Measurements from ENCODE around the gene FKBP2. TPM values are rescaled to one million over a fixed set of nuclear protein-coding genes. Genes with fewer than 3 reads are reported as not detected.
A peak's percentile ranks its signal among the peaks of the same experiment; 100 is the strongest.
"Not testable (repeated sequence)": the region's sequence is repeated elsewhere in the genome, so short reads cannot be mapped to it uniquely, and the experiment has no call there.

Gene FKBP2
- total RNA-seq, 5 donors from 2014 or later (not counting 1 experiment from before 2014, with no cell fraction given): 17.9 to 53.0 (median 42.9) TPM

DNA sequence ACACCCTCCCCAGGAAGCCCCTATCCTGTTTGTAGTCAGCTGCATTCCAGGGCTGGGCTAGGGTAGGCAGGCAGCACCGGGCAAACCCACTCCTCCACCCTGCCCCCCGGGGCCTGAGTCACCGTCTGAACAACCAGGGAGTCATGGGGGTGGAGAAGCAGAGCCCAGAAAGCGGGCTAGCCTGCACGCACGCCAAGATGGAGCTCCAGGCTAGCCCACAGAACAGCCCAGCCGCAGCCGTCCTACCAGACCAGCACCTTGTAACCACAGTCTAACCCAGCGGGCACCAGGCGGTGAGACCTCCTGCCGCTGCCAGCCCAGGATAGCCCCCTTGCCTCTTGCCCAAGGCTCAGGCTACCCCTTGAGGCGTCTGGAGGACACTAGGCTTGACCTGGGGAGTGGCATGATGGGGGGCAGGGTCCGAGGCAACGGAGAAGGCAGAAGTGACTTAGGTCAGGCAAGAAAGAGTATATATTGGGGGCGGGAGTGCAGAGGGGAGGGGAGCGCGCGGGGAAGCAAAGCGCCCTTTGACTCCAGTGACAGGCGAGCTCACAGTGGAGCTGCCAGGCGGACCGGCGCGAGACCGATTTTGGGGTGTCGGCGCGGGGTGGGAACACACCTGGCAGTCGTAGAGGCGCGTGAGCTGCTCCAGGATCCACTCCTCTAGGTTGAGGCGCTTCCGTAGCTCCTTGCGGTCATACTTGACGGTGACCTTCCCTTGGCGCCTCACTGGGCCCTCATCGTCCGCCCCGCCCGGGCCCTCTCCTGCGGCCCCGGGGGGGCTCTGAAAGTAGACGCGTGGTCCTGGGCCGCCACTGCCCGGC is 5.1 kb downstream of the FKBP2 start:
- H3K36me3 Mint-ChIP-seq: no peaks in the 10 kb centered on the region
- peaks cover 14 to 60% of the 10 kb centered on the region in 2 experiments for H3K4me1 ChIP-seq (ENCODE audit: control insufficient read depth in 1 of 2, extremely low read depth in 1 of 2, insufficient read depth in 2 of 2, low read length in 2 of 2)
- H3K9me3 Mint-ChIP-seq: no peaks in the 10 kb centered on the region
- peaks cover 36 to 45% (median 38%) of the 10 kb centered on the region in 3 donors for H3K4me1 Mint-ChIP-seq
- no peaks in the 10 kb centered on the region for H3K27me3 Mint-ChIP-seq
- POLR2A ChIA-PET: no interaction called here
- H3K4me3 ChIP-seq (ENCODE audit: control insufficient read depth in 1 of 2, extremely low read depth in 1 of 2, low read length in 1 of 2): peak overlapping the region; percentile 64 to 76
- peak overlapping the region; percentile 80 to 90 (median 89) for H3K4me3 Mint-ChIP-seq
- DNase-seq (peak in 18 of 35 experiments; percentile 25 to 77 (median 38)), ATAC-seq (replicated peaks in 1 of 4) (no peak)
- CTCF ChIA-PET: interaction anchor here (0.6 to 1.1 kb wide), 5 partner anchors 41 to 72 kb away, joined by 3 to 5 read pairs (median 3); partner anchors contain the start of genes PRDX5 (in 1 of the 2) and STIP1 (in 1 of the 2)
- no peaks in the 10 kb centered on the region for H3K9me3 ChIP-seq
- H3K27ac ChIP-seq (ENCODE audit: low read length): peak overlapping the region; percentile 43
- under 1% methylated on average over 41 of the region's 46 CpGs for WGBS (ENCODE audit: insufficient coverage)
- H3K27me3 ChIP-seq (replicated peaks in 1 of 2; ENCODE audit: control insufficient read depth in 2 of 2, extremely low read depth in 1 of 2, insufficient read depth in 2 of 2, low read length in 1 of 2): peaks cover 0 to 7% of the 10 kb centered on the region in 2 experiments
- H3K27ac Mint-ChIP-seq: peak overlapping the region; percentile 87 to 88
- H3K36me3 ChIP-seq (ENCODE audit: control insufficient read depth in 2 of 2, extremely low read depth in 1 of 2, insufficient read depth in 1 of 2, low read length in 1 of 2): peaks cover 6 to 10% of the 10 kb centered on the region in 2 donors

DNA sequence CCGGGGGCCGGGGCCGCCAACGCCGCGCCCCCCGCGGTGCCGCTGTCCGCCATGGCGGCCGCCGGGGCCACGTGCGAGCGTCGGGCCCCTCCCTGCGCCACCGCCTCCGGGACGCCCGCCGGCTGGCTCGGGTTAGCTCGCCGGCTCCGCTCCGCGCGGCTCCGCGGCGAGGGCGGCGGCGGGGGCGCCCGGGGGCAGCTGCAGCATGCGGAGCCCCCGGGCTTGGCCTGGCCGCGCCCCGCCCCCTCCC is 5.7 kb downstream of the FKBP2 start:
- H3K27ac ChIP-seq (ENCODE audit: low read length); H3K4me3 ChIP-seq (ENCODE audit: control insufficient read depth in 1 of 2, extremely low read depth in 1 of 2, low read length in 1 of 2); H3K36me3 Mint-ChIP-seq; H3K27me3 ChIP-seq (replicated peaks in 1 of 2; ENCODE audit: control insufficient read depth in 2 of 2, extremely low read depth in 1 of 2, insufficient read depth in 2 of 2, low read length in 1 of 2); H3K9me3 Mint-ChIP-seq; H3K27me3 Mint-ChIP-seq; DNase-seq; CTCF ChIA-PET; POLR2A ChIA-PET; H3K9me3 ChIP-seq: not testable (repeated sequence)
- Mint-ChIP-seq H3K4me3 (peak overlapping the region; percentile 76 to 89 (median 83)), H3K27ac (peak overlapping the region in 1 of 2 donors; percentile 66), H3K4me1 (peaks cover 35 to 46% (median 36%) of the 10 kb centered on the region in 3 donors)
- Histone ChIP-seq H3K36me3 (ENCODE audit: control insufficient read depth in 2 of 2, extremely low read depth in 1 of 2, insufficient read depth in 1 of 2, low read length in 1 of 2) (peaks cover 6 to 10% of the 10 kb centered on the region in 2 donors), H3K4me1 (ENCODE audit: control insufficient read depth in 1 of 2, extremely low read depth in 1 of 2, insufficient read depth in 2 of 2, low read length in 2 of 2) (peaks cover 14 to 63% of the 10 kb centered on the region in 2 experiments)
- WGBS (ENCODE audit: insufficient coverage): under 1% methylated on average over 34 of the region's 43 CpGs
- peak; percentile 13 to 34 (median 17) for ATAC-seq (replicated peaks in 1 of 4)

DNA sequence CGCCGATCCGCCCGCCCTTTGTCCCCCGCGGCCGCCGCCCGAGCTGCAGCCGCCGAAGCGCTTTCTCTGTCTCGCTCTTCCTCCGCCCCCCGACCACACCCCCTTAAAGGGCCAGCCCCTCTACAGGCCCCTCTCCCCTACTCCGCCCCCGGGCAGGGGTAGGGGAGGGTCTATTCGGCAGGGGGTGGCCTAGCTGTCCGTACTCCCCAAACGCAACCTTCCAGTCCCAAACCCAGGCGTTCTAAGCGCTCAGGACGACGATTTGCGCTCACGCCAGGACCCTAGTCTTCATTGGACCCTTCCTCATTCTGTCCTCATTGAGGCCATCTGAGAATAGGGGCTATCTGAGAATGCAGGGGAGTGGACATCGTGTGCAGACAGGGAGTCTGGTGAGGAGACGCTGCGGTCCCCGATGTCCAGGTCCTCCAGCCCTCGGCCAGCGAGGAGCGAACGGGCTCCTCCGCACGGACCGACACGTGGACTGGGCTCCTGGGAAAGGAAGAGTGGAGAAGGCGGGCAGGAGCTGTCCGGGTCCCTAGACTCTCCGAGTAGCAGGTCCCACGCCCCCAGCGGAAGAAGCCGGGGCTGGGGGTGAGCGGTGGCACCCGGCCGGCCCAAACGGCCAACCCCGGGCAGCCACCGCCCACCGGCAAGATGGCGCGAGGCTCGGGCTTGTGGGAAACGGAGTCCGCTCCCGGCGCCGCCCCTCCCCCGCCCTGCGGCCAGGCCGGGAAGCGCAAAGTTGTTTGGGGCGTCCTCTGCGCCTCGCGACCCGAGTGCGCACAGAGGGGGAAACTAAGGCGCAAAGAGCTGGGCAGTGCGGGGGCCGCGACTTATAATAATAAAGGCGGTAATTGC is 6.2 kb downstream of the FKBP2 start, which contains the start of gene PPP1R14B:
PPP1R14B (minus strand) TSS at position 73 of the 858 bp plus-strand sequence. CDS start 270 bp downstream, outside the sequence.
- no peaks in the 10 kb centered on the region for H3K9me3 ChIP-seq
- peaks cover 0 to 13% of the 10 kb centered on the region in 2 experiments for H3K27me3 ChIP-seq (replicated peaks in 1 of 2; ENCODE audit: control insufficient read depth in 2 of 2, extremely low read depth in 1 of 2, insufficient read depth in 2 of 2, low read length in 1 of 2)
- Mint-ChIP-seq H3K9me3 (no peaks in the 10 kb centered on the region), H3K4me3 (peak within 1 kb of the TSS; percentile 80 to 90 (median 89)), H3K4me1 (peaks cover 36 to 50% (median 40%) of the 10 kb centered on the region in 3 donors), H3K27ac (peak within 1 kb of the TSS; percentile 87 to 88), H3K27me3 (no peaks in the 10 kb centered on the region), H3K36me3 (no peaks in the 10 kb centered on the region)
- DNase-seq (peak; percentile 42 to 82 (median 72)), ATAC-seq (replicated peaks in 1 of 4) (peak; percentile 69 to 72 (median 70))
- POLR2A ChIA-PET: no interaction called here
- CTCF ChIA-PET: no interaction called here
- peaks cover 17 to 63% of the 10 kb centered on the region in 2 experiments for H3K4me1 ChIP-seq (ENCODE audit: control insufficient read depth in 1 of 2, extremely low read depth in 1 of 2, insufficient read depth in 2 of 2, low read length in 2 of 2)
- WGBS (ENCODE audit: insufficient coverage): under 1% methylated on average over 44 of the region's 74 CpGs
- peak within 1 kb of the TSS; percentile 77 to 95 for H3K4me3 ChIP-seq (ENCODE audit: control insufficient read depth in 1 of 2, extremely low read depth in 1 of 2, low read length in 1 of 2)
- H3K27ac ChIP-seq (ENCODE audit: low read length): peak within 1 kb of the TSS; percentile 57
- peaks cover 6 to 10% of the 10 kb centered on the region in 2 donors for H3K36me3 ChIP-seq (ENCODE audit: control insufficient read depth in 2 of 2, extremely low read depth in 1 of 2, insufficient read depth in 1 of 2, low read length in 1 of 2)

DNA sequence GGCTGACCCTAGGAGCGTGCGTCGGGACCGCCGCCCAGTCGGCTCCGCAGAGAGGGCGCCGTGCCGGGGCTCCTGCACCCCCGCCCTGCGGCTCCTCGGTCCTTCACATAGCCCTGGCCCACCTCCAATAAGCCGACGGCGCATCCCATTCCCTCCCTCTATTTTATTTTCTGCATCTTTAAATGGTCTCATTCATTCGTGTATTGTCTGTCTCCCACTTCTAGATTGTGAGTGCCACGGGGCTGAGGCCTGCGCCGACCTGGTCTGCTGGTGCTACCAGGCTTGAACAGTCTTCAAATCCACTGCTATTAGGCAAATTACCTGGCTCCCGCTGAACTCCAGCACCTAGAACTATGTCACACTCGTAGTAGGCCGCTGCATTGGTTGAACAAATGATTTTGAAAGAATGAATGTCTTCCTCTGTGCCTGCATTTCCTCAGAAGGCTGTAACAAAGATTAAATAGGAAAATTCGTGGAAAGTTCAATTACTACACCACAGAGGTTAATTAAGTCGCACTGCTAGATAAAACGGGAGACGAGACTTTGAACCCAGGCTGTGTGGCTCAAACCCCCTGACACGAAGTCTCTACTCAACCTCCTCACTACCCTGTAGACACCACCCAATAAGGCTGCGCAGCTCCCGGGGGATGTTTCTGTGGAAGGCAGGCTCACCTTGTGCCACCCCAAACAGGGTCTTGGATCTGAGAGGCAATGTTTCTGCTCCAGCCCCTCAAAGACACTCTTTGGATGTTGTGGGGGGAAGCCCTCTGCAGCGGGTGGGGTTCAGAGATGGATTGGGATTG is 7.0 kb downstream of the FKBP2 start:
- Histone ChIP-seq H3K9me3 (no peaks in the 10 kb centered on the region), H3K27ac (ENCODE audit: low read length) (no peak overlapping the region), H3K4me3 (ENCODE audit: control insufficient read depth in 1 of 2, extremely low read depth in 1 of 2, low read length in 1 of 2) (no peak overlapping the region), H3K4me1 (ENCODE audit: control insufficient read depth in 1 of 2, extremely low read depth in 1 of 2, insufficient read depth in 2 of 2, low read length in 2 of 2) (peaks cover 13 to 63% of the 10 kb centered on the region in 2 experiments), H3K36me3 (ENCODE audit: control insufficient read depth in 2 of 2, extremely low read depth in 1 of 2, insufficient read depth in 1 of 2, low read length in 1 of 2) (peaks cover 6 to 10% of the 10 kb centered on the region in 2 donors), H3K27me3 (replicated peaks in 1 of 2; ENCODE audit: control insufficient read depth in 2 of 2, extremely low read depth in 1 of 2, insufficient read depth in 2 of 2, low read length in 1 of 2) (peaks cover 0 to 17% of the 10 kb centered on the region in 2 experiments)
- peak overlapping the region in 1 of 2 donors; percentile 34 for H3K27ac Mint-ChIP-seq
- H3K4me1 Mint-ChIP-seq: peaks cover 32 to 45% (median 35%) of the 10 kb centered on the region in 3 donors
- peak overlapping the region; percentile 65 to 89 (median 76) for H3K4me3 Mint-ChIP-seq
- 76% methylated on average over 27 of the region's 31 CpGs for WGBS (ENCODE audit: insufficient coverage)
- no peaks in the 10 kb centered on the region for H3K36me3 Mint-ChIP-seq
- ATAC-seq (replicated peaks in 1 of 4) (no peak), DNase-seq (no peak)
- CTCF ChIA-PET: no interaction called here
- POLR2A ChIA-PET: no interaction called here
- H3K9me3 Mint-ChIP-seq: no peaks in the 10 kb centered on the region
- no peaks in the 10 kb centered on the region for H3K27me3 Mint-ChIP-seq

DNA sequence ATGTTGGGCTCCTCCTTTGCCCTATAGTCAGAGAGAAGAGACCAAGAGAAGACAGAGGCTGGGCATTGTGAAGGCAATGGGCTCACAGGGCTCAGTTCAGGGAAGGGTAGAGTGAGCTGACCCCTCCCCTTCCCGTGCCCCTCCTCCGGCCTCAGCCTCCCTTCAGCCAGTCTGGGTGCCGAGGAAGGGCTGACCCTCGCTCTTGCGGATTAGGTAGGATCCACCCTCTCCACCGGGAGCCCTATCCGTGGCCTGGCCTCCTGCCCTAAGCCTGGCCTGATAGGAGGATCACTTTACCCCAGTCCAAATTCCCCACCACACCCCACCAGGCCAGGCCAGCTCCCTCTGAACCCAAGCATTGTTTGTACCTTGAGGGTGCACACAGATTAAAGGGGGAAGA is 7.7 kb downstream of the FKBP2 start:
- H3K36me3 Mint-ChIP-seq: no peaks in the 10 kb centered on the region
- H3K27ac Mint-ChIP-seq: no peak overlapping the region
- no peak for ATAC-seq (replicated peaks in 1 of 4)
- Histone ChIP-seq H3K27me3 (replicated peaks in 1 of 2; ENCODE audit: control insufficient read depth in 2 of 2, extremely low read depth in 1 of 2, insufficient read depth in 2 of 2, low read length in 1 of 2) (peaks cover 0 to 17% of the 10 kb centered on the region in 2 experiments), H3K27ac (ENCODE audit: low read length) (no peak overlapping the region), H3K4me1 (ENCODE audit: control insufficient read depth in 1 of 2, extremely low read depth in 1 of 2, insufficient read depth in 2 of 2, low read length in 2 of 2) (peaks cover 11 to 61% of the 10 kb centered on the region in 2 experiments), H3K36me3 (ENCODE audit: control insufficient read depth in 2 of 2, extremely low read depth in 1 of 2, insufficient read depth in 1 of 2, low read length in 1 of 2) (peaks cover under 1 to 7% of the 10 kb centered on the region in 2 donors), H3K4me3 (ENCODE audit: control insufficient read depth in 1 of 2, extremely low read depth in 1 of 2, low read length in 1 of 2) (no peak overlapping the region), H3K9me3 (no peaks in the 10 kb centered on the region)
- 87% methylated on average over 7 of the region's 7 CpGs for WGBS (ENCODE audit: insufficient coverage)
- DNase-seq: no peak
- ChIA-PET POLR2A (no interaction called here), CTCF (no interaction called here)
- H3K4me1 Mint-ChIP-seq: peaks cover 30 to 39% (median 31%) of the 10 kb centered on the region in 3 donors
- H3K9me3 Mint-ChIP-seq: no peaks in the 10 kb centered on the region
- H3K27me3 Mint-ChIP-seq: no peaks in the 10 kb centered on the region
- peak overlapping the region in 2 of 3 donors; percentile 76 to 89 for H3K4me3 Mint-ChIP-seq
